ENCODE results near the gene CBX6. TPM values are rescaled to one million over a fixed set of nuclear protein-coding genes. Genes with fewer than 3 reads are reported as not detected.

Gene CBX6
- polyA plus RNA-seq, 1 donor (not counting 4 experiments of a cell fraction or from before 2014, with no cell fraction given): 4.1 TPM

DNA sequence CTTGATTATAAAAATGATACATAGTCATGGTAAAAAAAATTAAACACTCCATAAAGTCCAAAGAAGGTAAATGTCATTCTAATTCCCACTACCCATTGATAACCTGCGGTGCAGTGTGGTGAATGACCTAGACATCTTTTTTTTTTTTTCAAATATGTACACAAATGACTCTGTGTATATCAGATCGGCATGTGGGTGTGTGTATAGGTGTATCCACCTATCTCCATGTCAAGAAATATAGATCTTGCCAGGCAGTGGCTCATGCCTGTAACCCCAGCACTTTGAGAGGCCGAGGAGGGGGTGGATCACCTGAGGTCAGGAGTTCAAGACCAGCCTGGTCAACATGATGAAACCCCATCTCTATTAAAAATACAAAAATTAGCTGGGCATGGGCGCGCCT is 18.4 kb upstream of the CBX6 start:
- no peak overlapping the region for H3K4me2 ChIP-seq (ENCODE audit: control insufficient read depth, extremely low read depth, insufficient read depth, low read depth, low read length)
- no peak overlapping the region for H2AFZ ChIP-seq (ENCODE audit: control insufficient read depth, low read length)
- H3K4me1 ChIP-seq (ENCODE audit: control insufficient read depth, extremely low read depth, insufficient read depth, low read length): no peaks in the 10 kb centered on the region
- dilution Hi-C loops (cut with MboI; ENCODE audit: extremely low pct_ligation_motif_present, low sequenced_read_pairs): no loop called here
- H3K4me3 ChIP-seq (ENCODE audit: control insufficient read depth in 2 of 3, extremely low read depth in 1 of 3, insufficient read depth in 2 of 3, low read depth in 1 of 3, low read length in 3 of 3): no peak overlapping the region
- H3K79me2 ChIP-seq (ENCODE audit: control insufficient read depth, insufficient read depth, low read length): no peaks in the 10 kb centered on the region
- no peaks in the 10 kb centered on the region for H3K27me3 ChIP-seq (ENCODE audit: control insufficient read depth, extremely low read depth, insufficient read depth, low read length)
- no peaks in the 10 kb centered on the region for H3K9me1 ChIP-seq (ENCODE audit: control insufficient read depth, extremely low read depth, insufficient read depth, low read length)
- H3K27ac ChIP-seq (ENCODE audit: control insufficient read depth, insufficient read depth, low read length): no peak overlapping the region
- no peaks in the 10 kb centered on the region for H3K9me3 ChIP-seq (ENCODE audit: control insufficient read depth, low read depth, low read length)
- TF ChIP-seq EZH2 (IDR thresholded peaks at IDR 0.05; ENCODE audit: low read length) (no peak), CTCF (optimal IDR thresholded peaks at IDR 0.05 in 1 of 3, IDR thresholded peaks at IDR 0.05 in 1 of 3, conservative IDR thresholded peaks at IDR 0.05 in 1 of 3; ENCODE audit: extremely low read depth in 1 of 3, insufficient read depth in 2 of 3, low read length in 3 of 3) (no peak)
- H4K20me1 ChIP-seq (ENCODE audit: control insufficient read depth, extremely low read depth, insufficient read depth, low read length): no peaks in the 10 kb centered on the region
- DNase-seq (ENCODE audit: low read depth, low spot score) (no peak), FAIRE-seq (no peak)
- no peak overlapping the region for H3K9ac ChIP-seq (ENCODE audit: control insufficient read depth, extremely low read depth, insufficient read depth, low read length)
- H3K36me3 ChIP-seq (ENCODE audit: control insufficient read depth in 2 of 2, extremely low read depth in 1 of 2, insufficient read depth in 2 of 2, low read length in 2 of 2): no peaks in the 10 kb centered on the region

DNA sequence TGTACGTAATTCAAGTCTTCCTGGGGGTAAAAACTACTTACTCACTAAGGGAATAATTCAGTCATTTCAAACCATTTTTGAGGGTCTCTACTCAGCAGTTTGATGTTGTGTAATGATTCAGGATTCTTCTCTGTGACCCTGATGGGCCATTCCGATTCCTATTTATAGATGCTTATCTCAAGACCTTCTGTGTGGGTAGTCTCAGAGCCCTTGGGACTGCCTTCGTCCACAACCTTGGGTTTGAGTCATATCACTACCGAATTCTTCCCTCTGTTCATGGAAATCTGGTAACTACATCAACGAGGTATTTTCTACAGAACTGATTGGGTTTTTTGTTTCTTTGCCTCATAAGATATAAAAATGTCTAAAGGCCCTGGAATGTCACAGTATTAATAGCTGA is 14.3 kb upstream of the CBX6 start:
- DNase-seq (ENCODE audit: low read depth, low spot score) (no peak), FAIRE-seq (no peak)
- Histone ChIP-seq H3K4me2 (ENCODE audit: control insufficient read depth, extremely low read depth, insufficient read depth, low read depth, low read length) (no peak overlapping the region), H3K9me3 (ENCODE audit: control insufficient read depth, low read depth, low read length) (no peaks in the 10 kb centered on the region), H3K9ac (ENCODE audit: control insufficient read depth, extremely low read depth, insufficient read depth, low read length) (no peak overlapping the region), H2AFZ (ENCODE audit: control insufficient read depth, low read length) (no peak overlapping the region), H3K4me3 (ENCODE audit: control insufficient read depth in 2 of 3, extremely low read depth in 1 of 3, insufficient read depth in 2 of 3, low read depth in 1 of 3, low read length in 3 of 3) (no peak overlapping the region), H3K79me2 (ENCODE audit: control insufficient read depth, insufficient read depth, low read length) (no peaks in the 10 kb centered on the region), H3K27ac (ENCODE audit: control insufficient read depth, insufficient read depth, low read length) (no peak overlapping the region), H3K27me3 (ENCODE audit: control insufficient read depth, extremely low read depth, insufficient read depth, low read length) (peaks cover 22% of the 10 kb centered on the region), H3K9me1 (ENCODE audit: control insufficient read depth, extremely low read depth, insufficient read depth, low read length) (no peaks in the 10 kb centered on the region), H3K36me3 (ENCODE audit: control insufficient read depth in 2 of 2, extremely low read depth in 1 of 2, insufficient read depth in 2 of 2, low read length in 2 of 2) (no peaks in the 10 kb centered on the region), H4K20me1 (ENCODE audit: control insufficient read depth, extremely low read depth, insufficient read depth, low read length) (no peaks in the 10 kb centered on the region), H3K4me1 (ENCODE audit: control insufficient read depth, extremely low read depth, insufficient read depth, low read length) (peaks cover 2% of the 10 kb centered on the region)
- no peak for TF ChIP-seq CTCF (optimal IDR thresholded peaks at IDR 0.05 in 1 of 3, IDR thresholded peaks at IDR 0.05 in 1 of 3, conservative IDR thresholded peaks at IDR 0.05 in 1 of 3; ENCODE audit: extremely low read depth in 1 of 3, insufficient read depth in 2 of 3, low read length in 3 of 3)
- no peak for TF ChIP-seq EZH2 (IDR thresholded peaks at IDR 0.05; ENCODE audit: low read length)
- dilution Hi-C loops (cut with MboI; ENCODE audit: extremely low pct_ligation_motif_present, low sequenced_read_pairs): no loop called here
